CD4-positive, alpha-beta T cell treated with Interferon alpha-2 for 1 hour (primary cell): ENCODE results near the gene HPS4.

Experiments used
- DNase-seq, 2 donors: peaks; one replicate each; pipeline ENCODE4 v3.0.0-alpha.2; 2020 to 2022

HPS4 gene

GRCh38 chr22:26494506-26494905 lies 10.9 kb upstream of the HPS4 start:
- no peak for DNase-seq

GRCh38 chr22:26492220-26492619 lies 8.6 kb upstream of the HPS4 start:
- DNase-seq, result no peak

- DNase-seq, result no peak
These were observed 6.0 kb upstream of the HPS4 start for GRCh38 chr22:26489447-26490036.

- DNase-seq, result no peak
These were observed 4.4 kb upstream of the HPS4 start for GRCh38 chr22:26487996-26488395.

GRCh38 chr22:26486394-26486793 lies 2.8 kb upstream of the HPS4 start:
- no peak for DNase-seq

GRCh38 chr22:26485806-26486390 lies 2.3 kb upstream of the HPS4 start:
- DNase-seq, result no peak

GRCh38 chr22:26485013-26485412 lies 1.4 kb upstream of the HPS4 start:
- DNase-seq, result no peak

GRCh38 chr22:26484360-26484706 lies 750 bp upstream of the HPS4 start:
- peak in 1 of 2 donors; percentile 53 for DNase-seq

GRCh38 chr22:26483043-26483438 lies 542 bp downstream of the HPS4 start:
- DNase-seq, result no peak

GRCh38 chr22:26482161-26482560 lies 1.4 kb downstream of the HPS4 start:
- peak in 1 of 2 donors; percentile 18 for DNase-seq

GRCh38 chr22:26481694-26482093 lies 1.9 kb downstream of the HPS4 start:
- no peak for DNase-seq

GRCh38 chr22:26481112-26481693 lies 2.4 kb downstream of the HPS4 start:
- DNase-seq, result no peak

GRCh38 chr22:26480611-26480932 lies 3.0 kb downstream of the HPS4 start:
- no peak for DNase-seq

- DNase-seq, result no peak
These were observed 3.6 kb downstream of the HPS4 start for GRCh38 chr22:26479792-26480610.

GRCh38 chr22:26479043-26479791 lies 4.4 kb downstream of the HPS4 start:
- peak in 1 of 2 donors; percentile 6 for DNase-seq

GRCh38 chr22:26477341-26477731 lies 6.2 kb downstream of the HPS4 start:
- no peak for DNase-seq

GRCh38 chr22:26476705-26477340 lies 6.8 kb downstream of the HPS4 start:
- DNase-seq, result no peak

- DNase-seq, result no peak
These were observed 8.9 kb downstream of the HPS4 start for GRCh38 chr22:26474682-26475081.

GRCh38 chr22:26471522-26471921 lies 12.1 kb downstream of the HPS4 start:
- no peak for DNase-seq

- no peak for DNase-seq
These were observed 12.8 kb downstream of the HPS4 start for GRCh38 chr22:26470807-26471206.

- no peak for DNase-seq
These were observed 17.4 kb downstream of the HPS4 start for GRCh38 chr22:26466196-26466595.

GRCh38 chr22:26464312-26464711 lies 19.3 kb downstream of the HPS4 start:
- DNase-seq, result no peak

- DNase-seq, result no peak
These were observed 19.9 kb downstream of the HPS4 start for GRCh38 chr22:26463688-26464087.
